T-cell (primary cell): ENCODE measurements around the gene DPP10. TPM values are rescaled to one million over a fixed set of nuclear protein-coding genes. Genes with fewer than 3 reads are reported as not detected.
A peak's percentile ranks its signal among the peaks of the same experiment; 100 is the strongest.

Experiments used
- ATAC-seq, 4 experiments: fragments of 200-7000 bp in 3 of 4; fragments of 150-1000 bp in 1 of 4; cut with Tn5 transposase; replicated peaks in 1 of 4; 1 replicate in 3 of 4; 2 replicates in 1 of 4; pipeline ENCODE4 v1.10.0; 2021; ENCODE audit warnings: moderate library complexity in 3 of 4, mild to moderate bottlenecking in 2 of 4, moderate number of reproducible peaks in 1 of 4
- CTCF ChIA-PET, 2 donors: fragments of 300-600 bp; sonication (Branson Sonifier 250); formaldehyde crosslinking; loops; one replicate each; lab custom pipeline; 2022; ENCODE audit warnings: antibody characterized with exemption in 2 of 2; lab: Charles Lee
- POLR2A ChIA-PET, 2 donors: fragments of 300-600 bp; sonication (Branson Sonifier 250); formaldehyde crosslinking; loops; one replicate each; lab custom pipeline; 2022; ENCODE audit warnings: antibody characterized with exemption in 2 of 2; lab: Charles Lee
- DNase-seq, 35 experiments: peaks; one replicate each; pipeline versions ENCODE4 v3.0.0 to v3.0.0-alpha.2; 2013 to 2023
- H3K27ac ChIP-seq: one replicate; pipeline ENCODE4 v1.5.1; 2013; ENCODE audit warnings: low read length
- H3K27me3 ChIP-seq, 2 experiments: replicated peaks in 1 of 2; 1 replicate in 1 of 2; 2 replicates in 1 of 2; pipeline versions ENCODE4 v1.6.1 to v1.7.0; 2013; ENCODE audit warnings: low read length in 1 of 2, mixed read lengths in 1 of 2; ENCODE audit not compliant: control insufficient read depth in 2 of 2, insufficient read depth in 2 of 2; ENCODE audit errors: extremely low read depth in 1 of 2
- H3K36me3 ChIP-seq, 2 donors: 1 replicate in 1 of 2; 2 replicates in 1 of 2; pipeline versions ENCODE4 v1.6.1 to v1.7.0; 2013; ENCODE audit warnings: low read length in 1 of 2; ENCODE audit not compliant: control insufficient read depth in 2 of 2, insufficient read depth in 1 of 2; ENCODE audit errors: extremely low read depth in 1 of 2
- H3K4me1 ChIP-seq, 2 experiments: 1 replicate in 1 of 2; 2 replicates in 1 of 2; pipeline versions ENCODE4 v1.6.1 to v1.7.0; 2013; ENCODE audit warnings: low read length in 2 of 2, mixed read lengths in 1 of 2; ENCODE audit not compliant: insufficient read depth in 2 of 2, control insufficient read depth in 1 of 2; ENCODE audit errors: extremely low read depth in 1 of 2
- H3K4me3 ChIP-seq, 2 donors: 1 replicate in 1 of 2; 2 replicates in 1 of 2; pipeline versions ENCODE4 v1.5.1 to v1.7.0; 2013; ENCODE audit warnings: mild to moderate bottlenecking in 2 of 2, low read length in 1 of 2, moderate library complexity in 1 of 2; ENCODE audit not compliant: control insufficient read depth in 1 of 2; ENCODE audit errors: extremely low read depth in 1 of 2
- H3K9me3 ChIP-seq: 2 replicates; pipeline ENCODE4 v1.7.0; 2013
- H3K27ac Mint-ChIP-seq, 2 donors: one replicate each; pipeline ENCODE4 v1.8.0; 2020 to 2021; ENCODE audit warnings: mild to moderate bottlenecking in 2 of 2, mixed read lengths in 2 of 2
- H3K27me3 Mint-ChIP-seq, 2 donors: one replicate each; pipeline ENCODE4 v1.8.0; 2021 to 2022; ENCODE audit warnings: mixed read lengths in 2 of 2
- H3K36me3 Mint-ChIP-seq: one replicate; pipeline ENCODE4 v1.8.0; 2021; ENCODE audit warnings: mixed read lengths
- H3K4me1 Mint-ChIP-seq, 3 donors: one replicate each; pipeline ENCODE4 v1.8.0; 2020 to 2022; ENCODE audit warnings: mixed read lengths in 3 of 3, mild to moderate bottlenecking in 1 of 3
- H3K4me3 Mint-ChIP-seq, 3 donors: one replicate each; pipeline ENCODE4 v1.8.0; 2020 to 2022; ENCODE audit warnings: mild to moderate bottlenecking in 3 of 3, mixed read lengths in 3 of 3, moderate library complexity in 3 of 3
- H3K9me3 Mint-ChIP-seq, 3 donors: one replicate each; pipeline ENCODE4 v1.8.0; 2020 to 2022; ENCODE audit warnings: mixed read lengths in 3 of 3
- WGBS: methylation state at CpG from one replicate; pipeline ENCODE4 v1.1.5; 2013; ENCODE audit warnings: missing lambda C conversion rate; ENCODE audit not compliant: insufficient coverage; 5-methylcytosine and 5-hydroxymethylcytosine counted together
- total RNA-seq, 35 experiments: library from RNA in 6 of 35; stranded (reverse) in 6 of 35; fragments of 120-200 nt in 1 of 35; gene quantifications; one replicate each; pipeline versions ENCODE4 v1.2.1 to v1.2.4 and lab custom pipeline; 2013 to 2026

The DPP10 gene
- total RNA-seq, 5 donors from 2014 or later (not counting 1 experiment from before 2014, with no cell fraction given), result not detected

- Mint-ChIP-seq H3K4me1 (no peaks in the 10 kb centered on the region), H3K27me3 (no peaks in the 10 kb centered on the region), H3K36me3 (no peaks in the 10 kb centered on the region), H3K4me3 (no peak overlapping the region), H3K9me3 (no peaks in the 10 kb centered on the region), H3K27ac (no peak overlapping the region)
- 63% methylated on average over 1 of the region's 1 CpG for WGBS
- ATAC-seq, result no peak
- Histone ChIP-seq H3K27ac (no peak overlapping the region), H3K27me3 (no peaks in the 10 kb centered on the region), H3K4me3 (no peak overlapping the region), H3K9me3 (no peaks in the 10 kb centered on the region), H3K4me1 (no peaks in the 10 kb centered on the region), H3K36me3 (no peaks in the 10 kb centered on the region)
- CTCF ChIA-PET, result no interaction called here
- POLR2A ChIA-PET, result no interaction called here
- no peak for DNase-seq
Measured at GRCh38 chr2:114598329-114598728, 155.9 kb downstream of the DPP10 start.

DNA sequence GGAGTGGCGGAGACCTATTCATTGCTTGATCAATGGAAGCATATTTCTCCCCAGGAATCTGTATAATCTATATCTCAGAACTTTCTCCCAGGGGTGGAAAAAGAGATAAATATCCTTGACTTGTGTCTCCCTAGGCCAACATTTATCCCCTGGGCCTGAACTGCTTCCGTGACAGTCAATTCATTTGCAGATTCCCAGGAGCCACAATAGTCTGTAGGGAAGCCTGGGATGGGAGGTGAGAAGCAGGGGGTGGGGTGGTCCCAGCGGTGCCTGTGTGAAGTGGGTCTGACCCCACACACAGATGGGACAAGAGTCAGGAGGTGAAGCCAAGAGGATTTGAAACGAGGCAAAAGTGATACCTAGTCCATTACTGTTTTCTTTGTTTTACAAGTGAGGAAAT is 166.8 kb downstream of the DPP10 start:
- Mint-ChIP-seq H3K27ac (no peak overlapping the region), H3K4me3 (no peak overlapping the region), H3K36me3 (no peaks in the 10 kb centered on the region), H3K27me3 (peaks cover 1 to 3% of the 10 kb centered on the region in 2 donors), H3K4me1 (no peaks in the 10 kb centered on the region), H3K9me3 (peaks cover 0 to 5% (median 4%) of the 10 kb centered on the region in 3 donors)
- Histone ChIP-seq H3K36me3 (no peaks in the 10 kb centered on the region), H3K4me3 (no peak overlapping the region), H3K4me1 (no peaks in the 10 kb centered on the region), H3K27me3 (no peaks in the 10 kb centered on the region), H3K27ac (no peak overlapping the region), H3K9me3 (no peaks in the 10 kb centered on the region)
- 80% methylated on average over 1 of the region's 4 CpGs for WGBS
- DNase-seq (no peak), ATAC-seq (no peak)
- ChIA-PET POLR2A (no interaction called here), CTCF (no interaction called here)

- no peaks in the 10 kb centered on the region for H3K36me3 ChIP-seq
- 82% methylated on average over 3 of the region's 8 CpGs for WGBS
- H3K4me1 Mint-ChIP-seq, result no peaks in the 10 kb centered on the region
- H3K27me3 Mint-ChIP-seq, result peaks cover 1 to 3% of the 10 kb centered on the region in 2 donors
- no peak overlapping the region for H3K4me3 Mint-ChIP-seq
- H3K9me3 Mint-ChIP-seq, result peaks cover 0 to 5% (median 4%) of the 10 kb centered on the region in 3 donors
- no peak overlapping the region for H3K4me3 ChIP-seq
- H3K27me3 ChIP-seq, result no peaks in the 10 kb centered on the region
- no peak overlapping the region for H3K27ac ChIP-seq
- H3K9me3 ChIP-seq, result no peaks in the 10 kb centered on the region
- peak in 1 of 35 experiments; percentile 1 for DNase-seq
- ChIA-PET POLR2A (no interaction called here), CTCF (no interaction called here)
- ATAC-seq, result no peak
- no peak overlapping the region for H3K27ac Mint-ChIP-seq
- H3K4me1 ChIP-seq, result no peaks in the 10 kb centered on the region
- H3K36me3 Mint-ChIP-seq, result no peaks in the 10 kb centered on the region
Measured at GRCh38 chr2:114609801-114610200, 167.4 kb downstream of the DPP10 start.

DNA sequence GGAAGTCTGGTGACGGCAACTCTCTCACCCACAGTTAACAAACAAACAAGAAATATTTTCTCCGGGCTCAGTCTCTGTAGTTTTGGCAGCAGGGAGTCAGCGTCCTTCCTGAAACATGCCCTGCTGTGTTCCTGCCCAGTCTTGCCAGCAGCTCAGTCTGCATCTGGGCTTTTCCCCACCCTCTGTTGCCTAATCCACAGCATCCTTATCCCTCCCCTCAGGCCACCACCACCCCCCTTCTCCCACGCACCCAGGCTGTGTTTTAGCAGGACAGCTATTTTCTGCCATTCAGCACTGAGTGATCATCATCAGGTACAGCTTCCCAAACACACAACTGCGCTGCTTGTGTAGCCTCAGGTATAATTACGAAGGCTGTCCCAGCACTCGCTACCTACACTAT is 168.2 kb downstream of the DPP10 start:
- Histone ChIP-seq H3K36me3 (no peaks in the 10 kb centered on the region), H3K9me3 (no peaks in the 10 kb centered on the region), H3K4me3 (no peak overlapping the region), H3K4me1 (no peaks in the 10 kb centered on the region), H3K27me3 (no peaks in the 10 kb centered on the region), H3K27ac (no peak overlapping the region)
- no peak overlapping the region for H3K4me3 Mint-ChIP-seq
- no peaks in the 10 kb centered on the region for H3K4me1 Mint-ChIP-seq
- no peaks in the 10 kb centered on the region for H3K27me3 Mint-ChIP-seq
- CTCF ChIA-PET, result no interaction called here
- no peaks in the 10 kb centered on the region for H3K36me3 Mint-ChIP-seq
- DNase-seq (no peak), ATAC-seq (no peak)
- H3K9me3 Mint-ChIP-seq, result peaks cover 0 to 5% (median 4%) of the 10 kb centered on the region in 3 donors
- 23% methylated on average over 3 of the region's 7 CpGs for WGBS
- POLR2A ChIA-PET, result no interaction called here
- no peak overlapping the region for H3K27ac Mint-ChIP-seq

DNA sequence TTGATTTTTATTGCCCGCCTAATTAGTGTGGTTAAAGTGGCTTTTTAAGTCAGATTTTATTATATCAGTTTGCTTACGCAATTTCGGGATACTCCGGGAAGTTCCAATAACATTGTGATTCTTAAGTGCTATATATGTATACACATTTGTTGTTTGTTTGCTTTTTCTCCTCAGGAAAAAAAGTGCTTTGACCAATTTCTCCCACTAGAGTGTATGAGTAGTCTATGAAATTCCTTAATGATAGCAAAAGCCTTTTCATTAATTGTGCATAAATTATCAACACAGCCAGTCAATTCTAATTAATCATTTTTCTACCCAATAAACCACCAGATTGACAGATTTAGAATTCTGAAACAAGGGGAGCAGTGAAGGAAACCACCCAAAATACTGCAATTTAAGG is 172.2 kb downstream of the DPP10 start:
- CTCF ChIA-PET, result no interaction called here
- H3K4me1 Mint-ChIP-seq, result no peaks in the 10 kb centered on the region

GRCh38 chr2:114628481-114628880 is 186.0 kb downstream of the DPP10 start:
- 81% methylated on average over 5 of the region's 7 CpGs for WGBS
- DNase-seq (no peak), ATAC-seq (no peak)
- Histone ChIP-seq H3K36me3 (no peaks in the 10 kb centered on the region), H3K27ac (no peak overlapping the region), H3K4me3 (no peak overlapping the region), H3K4me1 (no peaks in the 10 kb centered on the region), H3K27me3 (no peaks in the 10 kb centered on the region), H3K9me3 (no peaks in the 10 kb centered on the region)
- Mint-ChIP-seq H3K27ac (no peak overlapping the region), H3K9me3 (peaks cover 0 to 3% (median 0%) of the 10 kb centered on the region in 3 donors), H3K36me3 (no peaks in the 10 kb centered on the region), H3K4me3 (no peak overlapping the region), H3K27me3 (no peaks in the 10 kb centered on the region), H3K4me1 (no peaks in the 10 kb centered on the region)
- ChIA-PET CTCF (no interaction called here), POLR2A (no interaction called here)

More for the DNA sequence above, 172.2 kb downstream of the DPP10 start:
- no peaks in the 10 kb centered on the region for H3K36me3 Mint-ChIP-seq
- peaks cover 4% of the 10 kb centered on the region in 2 donors for H3K27me3 Mint-ChIP-seq
- H3K4me3 Mint-ChIP-seq, result no peak overlapping the region
- peaks cover 0 to 5% (median 4%) of the 10 kb centered on the region in 3 donors for H3K9me3 Mint-ChIP-seq
- DNase-seq (no peak), ATAC-seq (no peak)
- H3K4me3 ChIP-seq, result no peak overlapping the region
- no peaks in the 10 kb centered on the region for H3K9me3 ChIP-seq
- no peaks in the 10 kb centered on the region for H3K4me1 ChIP-seq
- POLR2A ChIA-PET, result no interaction called here
- no peaks in the 10 kb centered on the region for H3K36me3 ChIP-seq
- H3K27ac Mint-ChIP-seq, result no peak overlapping the region
- no CpG with 5 or more reads among the region's 4 CpGs for WGBS
- no peak overlapping the region for H3K27ac ChIP-seq
- H3K27me3 ChIP-seq, result no peaks in the 10 kb centered on the region

GRCh38 chr2:114631146-114631545 is 188.7 kb downstream of the DPP10 start:
- WGBS, result 80% methylated on average over 1 of the region's 6 CpGs

More at GRCh38 chr2:114631146-114631545, 188.7 kb downstream of the DPP10 start:
- H3K27me3 ChIP-seq, result no peaks in the 10 kb centered on the region
- Mint-ChIP-seq H3K9me3 (peaks cover 0 to 3% (median 0%) of the 10 kb centered on the region in 3 donors), H3K4me3 (no peak overlapping the region), H3K27ac (no peak overlapping the region), H3K36me3 (no peaks in the 10 kb centered on the region), H3K27me3 (no peaks in the 10 kb centered on the region), H3K4me1 (no peaks in the 10 kb centered on the region)
- H3K4me1 ChIP-seq, result no peaks in the 10 kb centered on the region
- ChIA-PET POLR2A (no interaction called here), CTCF (interaction anchor here in 1 of 2 donors (0.8 kb wide), 1 partner anchor 10 kb away, joined by 3 read pairs; no protein-coding TSS in a partner anchor)
- ATAC-seq (no peak), DNase-seq (no peak)
- H3K36me3 ChIP-seq, result no peaks in the 10 kb centered on the region
- no peaks in the 10 kb centered on the region for H3K9me3 ChIP-seq
- no peak overlapping the region for H3K27ac ChIP-seq
- no peak overlapping the region for H3K4me3 ChIP-seq
